H1 (cell line): ENCODE data around the gene FAR2. TPM values are rescaled to one million over a fixed set of nuclear protein-coding genes. Genes with fewer than 3 reads are reported as not detected.
A peak's percentile ranks its signal among the peaks of the same experiment; 100 is the strongest.

Experiments used
- CTCF ChIA-PET: fragments of 300-600 bp; sonication (Branson Sonifier 250); formaldehyde crosslinking; loops from one replicate; lab custom pipeline; 2021; ENCODE audit not compliant: partially characterized antibody; lab: Charles Lee
- POLR2A ChIA-PET: fragments of 300-600 bp; sonication (Branson Sonifier 250); formaldehyde crosslinking; loops from one replicate; lab custom pipeline; 2021; ENCODE audit warnings: inconsistent platforms; ENCODE audit not compliant: partially characterized antibody; lab: Charles Lee
- DNase-seq, 2 experiments: peaks; one replicate each; pipeline versions ENCODE4 v3.0.0 to v3.0.0-alpha.2; 2010 to 2022; ENCODE audit warnings: low spot score in 2 of 2, low read depth in 1 of 2, mixed read lengths in 1 of 2
- FAIRE-seq: peaks from 2 replicates; lab custom pipeline; 2011; peaks lifted over from hg19 to GRCh38; lab: Jason Lieb, UNC
- H2AFZ ChIP-seq: 2 replicates; pipeline ENCODE4 v1.8.1; 2012; ENCODE audit warnings: low read length, inconsistent platforms
- H2AK5ac ChIP-seq: 2 replicates; pipeline ENCODE4 v1.6.1; 2013; ENCODE audit warnings: low read depth, low read length
- H2BK120ac ChIP-seq: replicated peaks from 2 replicates; pipeline ENCODE3; 2013; ENCODE audit warnings: low read depth, low read length, inconsistent platforms
- H2BK12ac ChIP-seq: 2 replicates; pipeline ENCODE4 v1.6.1; 2013; ENCODE audit warnings: low read depth, low read length
- H2BK15ac ChIP-seq: 2 replicates; pipeline ENCODE4 v1.6.1; 2013; ENCODE audit warnings: low read length
- H2BK20ac ChIP-seq: 2 replicates; pipeline ENCODE4 v1.6.1; 2013; ENCODE audit warnings: low read length
- H2BK5ac ChIP-seq: 2 replicates; pipeline ENCODE4 v1.6.1; 2013; ENCODE audit warnings: low read depth, low read length
- H3K14ac ChIP-seq: 2 replicates; pipeline ENCODE4 v1.6.1; 2013; ENCODE audit warnings: inconsistent platforms; ENCODE audit not compliant: insufficient read length
- H3K18ac ChIP-seq: 2 replicates; pipeline ENCODE4 v1.6.1; 2013; ENCODE audit warnings: low read length; ENCODE audit errors: extremely low read depth
- H3K23ac ChIP-seq: 2 replicates; pipeline ENCODE4 v1.6.1; 2013; ENCODE audit warnings: inconsistent platforms; ENCODE audit not compliant: insufficient read length
- H3K23me2 ChIP-seq: 2 replicates; pipeline ENCODE4 v1.6.1; 2013; ENCODE audit warnings: low read depth, low read length
- H3K27ac ChIP-seq: 2 replicates; pipeline ENCODE4 v1.6.1; 2011; ENCODE audit warnings: low read depth, low read length, inconsistent platforms
- H3K27me3 ChIP-seq, 4 experiments: replicated peaks in 1 of 4; 1 replicate in 1 of 4; 2 replicates in 3 of 4; pipeline versions ENCODE4 v1.6.1 to v1.8.1; 2011 to 2013; ENCODE audit warnings: low read length in 3 of 4, mild to moderate bottlenecking in 3 of 4, inconsistent platforms in 2 of 4, mixed read lengths in 2 of 4, moderate library complexity in 1 of 4; ENCODE audit not compliant: control insufficient read depth in 3 of 4, insufficient read depth in 3 of 4; ENCODE audit errors: extremely low read depth in 1 of 4
- H3K36me3 ChIP-seq, 4 experiments: 2 replicates each; pipeline versions ENCODE4 v1.6.1 to v1.8.1; 2011 to 2013; ENCODE audit warnings: mild to moderate bottlenecking in 4 of 4, low read length in 3 of 4, moderate library complexity in 2 of 4, control low read depth in 1 of 4, inconsistent platforms in 1 of 4; ENCODE audit not compliant: insufficient read depth in 4 of 4, control insufficient read depth in 2 of 4
- H3K4ac ChIP-seq: replicated peaks from 2 replicates; pipeline ENCODE3; 2013; ENCODE audit warnings: low read length, low read depth, mixed read lengths, inconsistent platforms; ENCODE audit not compliant: insufficient read length
- H3K4me1 ChIP-seq, 4 experiments: replicated peaks in 1 of 4; 1 replicate in 1 of 4; 2 replicates in 3 of 4; pipeline versions ENCODE4 v1.6.1 to v1.8.1; 2011 to 2013; ENCODE audit warnings: low read length in 3 of 4, inconsistent platforms in 2 of 4, mixed read lengths in 1 of 4; ENCODE audit not compliant: insufficient read depth in 4 of 4, control insufficient read depth in 3 of 4
- H3K4me2 ChIP-seq, 2 experiments: 2 replicates each; pipeline versions ENCODE4 v1.6.1 to v1.8.1; 2011 to 2013; ENCODE audit warnings: low read depth in 2 of 2, low read length in 2 of 2, control low read depth in 1 of 2, inconsistent platforms in 1 of 2, mild to moderate bottlenecking in 1 of 2; ENCODE audit not compliant: insufficient read depth in 1 of 2
- H3K4me3 ChIP-seq, 4 experiments: fragments of 200-600, 300-600 bp in 1 of 4; sonication (generic), shearing (Covaris generic), sonication (Bioruptor Twin) in 1 of 4; 2 replicates each; pipeline versions ENCODE4 v1.5.1 to v1.8.1; 2011 to 2016; ENCODE audit warnings: low read length in 4 of 4, low read depth in 3 of 4, control low read depth in 2 of 4, inconsistent platforms in 2 of 4, mild to moderate bottlenecking in 2 of 4, mixed read lengths in 1 of 4, moderate library complexity in 1 of 4; ENCODE audit not compliant: insufficient read depth in 2 of 4; ENCODE audit errors: extremely low read depth in 1 of 4
- H3K56ac ChIP-seq: replicated peaks from 2 replicates; pipeline ENCODE3; 2013; ENCODE audit warnings: low read depth, mild to moderate bottlenecking, mixed read lengths, low read length, inconsistent platforms; ENCODE audit not compliant: insufficient read length
- H3K79me1 ChIP-seq: 2 replicates; pipeline ENCODE4 v1.6.1; 2013; ENCODE audit warnings: low read depth, low read length, control low read depth
- H3K79me2 ChIP-seq, 2 experiments: 2 replicates each; pipeline versions ENCODE4 v1.6.1 to v1.8.1; 2012 to 2013; ENCODE audit warnings: low read length in 2 of 2, mild to moderate bottlenecking in 2 of 2, inconsistent platforms in 1 of 2; ENCODE audit not compliant: insufficient read depth in 2 of 2, control insufficient read depth in 1 of 2
- H3K9ac ChIP-seq, 4 experiments: replicated peaks in 1 of 4; 1 replicate in 1 of 4; 2 replicates in 3 of 4; pipeline versions ENCODE4 v1.6.1 to v1.8.1; 2011 to 2013; ENCODE audit warnings: low read depth in 3 of 4, low read length in 3 of 4, control low read depth in 2 of 4, mild to moderate bottlenecking in 2 of 4, moderate library complexity in 2 of 4, inconsistent platforms in 1 of 4; ENCODE audit errors: extremely low read depth in 1 of 4
- H3K9me3 ChIP-seq, 2 experiments: 2 replicates each; pipeline versions ENCODE4 v1.6.1 to v1.8.1; 2012 to 2013; ENCODE audit warnings: mild to moderate bottlenecking in 2 of 2, moderate library complexity in 2 of 2, control low read depth in 1 of 2, inconsistent platforms in 1 of 2, low read depth in 1 of 2, low read length in 1 of 2, mixed read lengths in 1 of 2; ENCODE audit not compliant: insufficient read depth in 2 of 2
- H4K20me1 ChIP-seq, 2 experiments: replicated peaks in 1 of 2; 2 replicates each; pipeline versions ENCODE3 to v1.8.1; 2011 to 2013; ENCODE audit warnings: inconsistent platforms in 2 of 2, low read length in 2 of 2, mild to moderate bottlenecking in 1 of 2; ENCODE audit not compliant: insufficient read depth in 2 of 2, control insufficient read depth in 1 of 2
- H4K5ac ChIP-seq: 2 replicates; pipeline ENCODE4 v1.6.1; 2013; ENCODE audit warnings: low read length, low read depth, mixed read lengths, inconsistent platforms; ENCODE audit not compliant: insufficient read length
- H4K8ac ChIP-seq: 2 replicates; pipeline ENCODE4 v1.8.0; 2013; ENCODE audit warnings: mild to moderate bottlenecking, moderate library complexity, low read length, inconsistent platforms; ENCODE audit not compliant: insufficient read depth; ENCODE audit errors: extremely low read depth
- H4K91ac ChIP-seq: replicated peaks from 2 replicates; pipeline ENCODE3; 2013; ENCODE audit warnings: low read length, mixed read lengths, inconsistent platforms; ENCODE audit not compliant: insufficient read length
- EGR1 ChIP-seq: IDR thresholded peaks from 2 replicates; pipeline ENCODE4 v1.6.1; 2011; ENCODE audit warnings: low read depth, low read length, borderline replicate concordance
- POLR2A ChIP-seq, 2 experiments: IDR thresholded peaks; 1 replicate in 1 of 2; 2 replicates in 1 of 2; pipeline ENCODE4 v1.6.1; 2011; ENCODE audit warnings: low read depth in 2 of 2, low read length in 2 of 2, mild to moderate bottlenecking in 2 of 2; ENCODE audit errors: control extremely low read depth in 1 of 2
- RBBP5 ChIP-seq: IDR thresholded peaks from 2 replicates; pipeline ENCODE4 v1.7.1; 2012; ENCODE audit warnings: low read depth, mild to moderate bottlenecking, inconsistent platforms, low read length, moderate library complexity, borderline replicate concordance
- WGBS, 2 experiments: shearing (Covaris generic) in 1 of 2; methylation state at CpG; one replicate each; pipeline versions ENCODE4 v1.1.6 to v1.1.7; 2013 to 2015; ENCODE audit warnings: low lambda C conversion rate in 2 of 2, mixed read lengths in 2 of 2, inconsistent platforms in 1 of 2, low coverage in 1 of 2, missing lambda C conversion rate in 1 of 2; ENCODE audit not compliant: insufficient replicate concordance in 2 of 2, insufficient coverage in 1 of 2, insufficient read length in 1 of 2; ENCODE audit errors: extremely low coverage in 1 of 2, missing lambda C conversion rate in 1 of 2; 5-methylcytosine and 5-hydroxymethylcytosine counted together
- polyA plus RNA-seq, 7 experiments: library from polyadenylated mRNA; depleted of rRNA in 3 of 7; stranded (reverse) in 5 of 7; unstranded in 2 of 7; fragments of >200 nt in 5 of 7; fragments of 200-250 nt in 2 of 7; gene quantifications; 1 replicate in 5 of 7; 2 replicates in 1 of 7; 4 replicates in 1 of 7; pipeline versions ENCODE4 v1.2.1 to v1.2.3, GENCODE V29; 2011 to 2013; ENCODE audit warnings: missing spikeins in 2 of 7, mixed read lengths in 2 of 7
- total RNA-seq: library from RNA; stranded (reverse); fragmentation: NEBNext Ultra II Directional; extraction: Animal tissue kit (Norgen Biotek cat#: 25700); gene quantifications from 2 replicates; pipeline ENCODE4 v1.2.1, GENCODE V29; 2021
- TF ChIP-seq, protein P1 (sequence below): IDR thresholded peaks from 2 replicates; pipeline ENCODE4 v1.6.1; 2012; ENCODE audit warnings: inconsistent platforms
- TF ChIP-seq, protein P2 (sequence below): IDR thresholded peaks from 2 replicates; pipeline ENCODE4 v1.6.1; 2012; ENCODE audit warnings: inconsistent platforms
- TF ChIP-seq, protein P3 (sequence below): IDR thresholded peaks from 2 replicates; pipeline ENCODE4 v1.6.1; 2011; ENCODE audit warnings: low read length, improper control_type of control experiment

Gene FAR2
- total and polyA plus RNA-seq, 2 of the 8 experiments (the other 6 are each of a cell fraction or from before 2014, with no cell fraction given) = 24.0 to 24.1 TPM

DNA sequence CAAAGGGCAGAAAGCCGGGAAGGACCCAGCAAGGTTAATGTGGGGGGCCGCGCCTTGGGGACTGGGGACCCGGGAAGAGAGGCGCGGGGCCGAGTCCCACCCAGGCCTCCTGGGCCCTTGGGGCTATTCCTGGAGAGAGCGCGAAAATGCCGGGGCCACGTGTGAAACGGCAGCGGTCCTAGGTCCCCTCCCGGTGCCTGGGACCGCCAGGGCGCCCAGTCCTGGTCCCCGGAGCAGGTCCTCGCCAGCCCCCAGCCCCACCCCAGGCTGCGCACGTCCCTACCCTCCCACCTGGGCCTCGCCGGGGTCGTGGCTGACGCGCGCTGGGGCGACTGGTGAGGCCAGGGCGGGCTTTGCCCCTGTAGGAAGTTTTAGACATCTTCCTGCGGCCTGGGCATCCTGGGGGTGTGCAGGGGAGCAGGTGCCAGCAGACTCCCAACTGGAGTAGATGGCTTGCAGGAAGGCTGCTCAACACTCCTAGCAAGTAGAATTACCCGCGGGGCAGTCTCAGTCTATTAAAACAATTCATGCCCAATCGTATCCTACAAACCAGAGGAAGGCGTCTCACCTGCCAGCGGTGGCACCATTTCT is 708 bp downstream of the FAR2 start:
- H3K79me1 ChIP-seq = no peaks in the 10 kb centered on the region
- peak overlapping the region; percentile 79; the same call in 1 of the 2 replicates for H3K18ac ChIP-seq
- peaks cover 10 to 23% (median 12%) of the 10 kb centered on the region in 4 experiments for H3K4me1 ChIP-seq
- H2BK5ac ChIP-seq = peak overlapping the region; percentile 54; the same call in 1 of the 2 replicates
- H3K4me3 ChIP-seq = peak overlapping the region; percentile 66 to 77 (median 72)
- no peak overlapping the region for H4K5ac ChIP-seq
- H3K9ac ChIP-seq = peak overlapping the region; percentile 67 to 90 (median 86)
- no peaks in the 10 kb centered on the region for H3K36me3 ChIP-seq
- no peak overlapping the region for H3K14ac ChIP-seq
- H2BK15ac ChIP-seq = peak overlapping the region; percentile 31; the same call in 1 of the 2 replicates
- no peak overlapping the region for H2BK120ac ChIP-seq
- H3K23me2 ChIP-seq = peaks cover 18% of the 10 kb centered on the region
- ChIA-PET POLR2A (interaction anchor here (1.3 kb wide), 1 partner anchor 14 kb away, joined by 6 read pairs; no protein-coding TSS in a partner anchor), CTCF (no interaction called here)
- H2AK5ac ChIP-seq = peak overlapping the region; percentile 66
- H3K4me2 ChIP-seq = peak overlapping the region; percentile 81 to 96
- peak overlapping the region; percentile 98; the same call in 1 of the 2 replicates for H2BK12ac ChIP-seq
- peak overlapping the region; percentile 88; the same call in 1 of the 2 replicates for H3K27ac ChIP-seq
- WGBS, 2 experiments = 25% methylated on average over 9 of the region's 34 CpGs; no CpG with 5 or more reads in 1 of the 2 experiments
- H3K79me2 ChIP-seq = peaks cover 0 to 18% of the 10 kb centered on the region in 2 experiments; a peak in 1 of 4 replicates
- peak in 1 of 2 experiments; percentile 67 for DNase-seq
- H4K91ac ChIP-seq = peak overlapping the region; percentile 85
- no peak overlapping the region; the same call in 1 of the 2 replicates for H2AFZ ChIP-seq
- no peak overlapping the region for H3K23ac ChIP-seq
- no peak overlapping the region for H3K4ac ChIP-seq
- no peak overlapping the region for H3K56ac ChIP-seq
- H3K9me3 ChIP-seq = no peaks in the 10 kb centered on the region
- H2BK20ac ChIP-seq = no peak overlapping the region
- no peaks in the 10 kb centered on the region for H4K20me1 ChIP-seq
- peak overlapping the region; percentile 99 for H4K8ac ChIP-seq
- peaks cover 0 to 2% (median 0%) of the 10 kb centered on the region in 4 experiments; a peak in 2 of 7 replicates for H3K27me3 ChIP-seq
- FAIRE-seq = no peak
- TF ChIP-seq, protein P1, sequence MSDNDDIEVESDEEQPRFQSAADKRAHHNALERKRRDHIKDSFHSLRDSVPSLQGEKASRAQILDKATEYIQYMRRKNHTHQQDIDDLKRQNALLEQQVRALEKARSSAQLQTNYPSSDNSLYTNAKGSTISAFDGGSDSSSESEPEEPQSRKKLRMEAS = peak; percentile 74; the same call in 1 of the 2 replicates
- no peak for TF ChIP-seq RBBP5
- TF ChIP-seq, protein P2, sequence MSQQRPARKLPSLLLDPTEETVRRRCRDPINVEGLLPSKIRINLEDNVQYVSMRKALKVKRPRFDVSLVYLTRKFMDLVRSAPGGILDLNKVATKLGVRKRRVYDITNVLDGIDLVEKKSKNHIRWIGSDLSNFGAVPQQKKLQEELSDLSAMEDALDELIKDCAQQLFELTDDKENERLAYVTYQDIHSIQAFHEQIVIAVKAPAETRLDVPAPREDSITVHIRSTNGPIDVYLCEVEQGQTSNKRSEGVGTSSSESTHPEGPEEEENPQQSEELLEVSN = peak; percentile 79
- 0 out of 3 replicates have a peak, but pooled peaks of 1 of the 2 experiments have one; percentile 1 for TF ChIP-seq POLR2A (IDR thresholded peaks at IDR 0.05; ENCODE audit: control extremely low read depth in 1 of 2, low read depth in 2 of 2, low read length in 2 of 2)
- TF ChIP-seq, protein P3, sequence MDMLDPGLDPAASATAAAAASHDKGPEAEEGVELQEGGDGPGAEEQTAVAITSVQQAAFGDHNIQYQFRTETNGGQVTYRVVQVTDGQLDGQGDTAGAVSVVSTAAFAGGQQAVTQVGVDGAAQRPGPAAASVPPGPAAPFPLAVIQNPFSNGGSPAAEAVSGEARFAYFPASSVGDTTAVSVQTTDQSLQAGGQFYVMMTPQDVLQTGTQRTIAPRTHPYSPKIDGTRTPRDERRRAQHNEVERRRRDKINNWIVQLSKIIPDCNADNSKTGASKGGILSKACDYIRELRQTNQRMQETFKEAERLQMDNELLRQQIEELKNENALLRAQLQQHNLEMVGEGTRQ = no peak
- TF ChIP-seq EGR1 = no peak
